Effector memory CD4-positive, alpha-beta T cell (primary cell): ENCODE results near the gene RARS2.
"Not testable (repeated sequence)": the region's sequence is repeated elsewhere in the genome, so short reads cannot be mapped to it uniquely, and the experiment has no call there.

Experiments used
- DNase-seq, 3 donors: peaks; one replicate each; pipeline ENCODE4 v3.0.0-alpha.2; 2020
- H3K27ac ChIP-seq: 2 replicates; pipeline ENCODE4 v1.7.0; 2013; ENCODE audit warnings: mild to moderate bottlenecking, low read length, moderate library complexity; ENCODE audit not compliant: insufficient read depth, poor library complexity, severe bottlenecking
- H3K27me3 ChIP-seq: replicated peaks from 2 replicates; pipeline ENCODE4 v1.7.0; 2013; ENCODE audit warnings: mild to moderate bottlenecking, low read length; ENCODE audit not compliant: insufficient read depth, control insufficient read depth, poor library complexity, severe bottlenecking
- H3K36me3 ChIP-seq: 2 replicates; pipeline ENCODE4 v1.7.0; 2013; ENCODE audit warnings: mild to moderate bottlenecking, low read length, moderate library complexity; ENCODE audit not compliant: control insufficient read depth, insufficient read depth
- H3K4me1 ChIP-seq: 2 replicates; pipeline ENCODE4 v1.7.0; 2013; ENCODE audit warnings: low read length, mild to moderate bottlenecking; ENCODE audit not compliant: control insufficient read depth, insufficient read depth, poor library complexity, severe bottlenecking
- H3K4me3 ChIP-seq: 2 replicates; pipeline ENCODE4 v1.7.0; 2013; ENCODE audit warnings: low read length, low read depth, mild to moderate bottlenecking; ENCODE audit not compliant: insufficient read depth, poor library complexity, severe bottlenecking
- H3K9me3 ChIP-seq: 2 replicates; pipeline ENCODE4 v1.7.0; 2013; ENCODE audit warnings: mild to moderate bottlenecking, low read length, moderate library complexity; ENCODE audit not compliant: control insufficient read depth

The RARS2 gene

DNA sequence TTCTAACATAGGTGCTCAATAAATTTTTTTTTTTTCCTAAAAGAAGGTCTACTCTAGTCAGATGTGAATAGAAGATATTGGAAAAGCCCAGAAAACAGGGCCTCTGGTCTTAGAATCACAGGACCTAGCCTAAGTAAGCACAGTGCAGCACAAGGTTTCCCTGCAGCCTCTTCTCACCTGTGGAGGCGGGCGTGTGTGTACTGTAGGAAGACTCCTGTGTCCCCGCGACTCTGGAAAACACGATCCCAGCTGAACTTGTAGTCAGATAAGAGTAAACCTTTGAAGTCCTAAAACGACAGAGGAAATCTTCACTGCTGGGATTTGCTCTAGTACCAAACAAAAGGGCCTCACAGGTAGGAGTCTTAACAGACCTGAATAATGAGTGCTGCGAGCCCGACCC lies 71.3 kb downstream of the RARS2 start:
- no peak for DNase-seq
- H3K27me3 ChIP-seq: no peaks in the 10 kb centered on the region
- peaks cover 53% of the 10 kb centered on the region for H3K36me3 ChIP-seq
- H3K27ac ChIP-seq: no peak overlapping the region
- no peak overlapping the region for H3K4me3 ChIP-seq
- no peaks in the 10 kb centered on the region for H3K9me3 ChIP-seq
- H3K4me1 ChIP-seq: no peaks in the 10 kb centered on the region

DNA sequence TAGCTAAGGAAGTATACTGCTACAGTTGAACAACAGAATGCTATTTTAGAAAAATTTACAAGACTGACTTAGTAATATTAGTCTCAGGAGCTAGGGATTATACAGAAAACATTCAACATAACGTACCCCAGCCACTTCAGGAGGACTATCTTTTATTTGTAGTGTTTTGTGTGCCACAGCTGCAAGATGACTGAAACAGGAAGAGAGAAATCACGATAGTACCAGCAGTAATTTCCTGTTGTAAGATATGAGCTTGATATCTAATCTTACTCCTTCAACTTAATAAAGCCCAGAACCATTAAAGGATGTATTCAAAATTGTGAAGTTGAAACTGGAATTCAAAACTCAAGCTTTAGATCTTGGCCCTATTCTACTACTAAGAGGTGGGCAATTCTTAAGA lies 75.0 kb downstream of the RARS2 start:
- Histone ChIP-seq H3K4me3 (no peak overlapping the region), H3K27ac (no peak overlapping the region), H3K27me3 (no peaks in the 10 kb centered on the region), H3K36me3 (peaks cover 73% of the 10 kb centered on the region), H3K9me3 (no peaks in the 10 kb centered on the region), H3K4me1 (no peaks in the 10 kb centered on the region)
- DNase-seq: no peak

DNA sequence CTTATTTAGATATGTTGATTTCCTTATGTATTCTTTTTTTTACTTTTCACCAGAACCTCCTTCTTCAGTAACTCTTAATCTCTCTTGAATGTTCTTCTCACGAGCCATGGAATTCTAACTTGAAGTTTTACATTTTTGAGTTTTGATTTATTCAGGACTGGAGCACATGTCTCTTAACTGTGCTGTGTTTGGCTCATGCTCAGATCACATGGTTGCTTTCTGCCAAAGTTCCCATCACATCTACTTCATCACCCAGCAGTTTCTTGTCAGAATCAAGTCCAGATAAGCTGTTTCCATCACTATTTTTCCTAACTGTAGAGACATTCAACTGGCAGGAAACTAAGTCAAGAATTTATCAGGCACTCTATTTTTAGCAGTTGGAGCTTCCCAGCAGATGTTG lies 85.3 kb downstream of the RARS2 start:
- Histone ChIP-seq H3K36me3 (peaks cover 18% of the 10 kb centered on the region), H3K4me1 (peaks cover 4% of the 10 kb centered on the region), H3K27me3 (no peaks in the 10 kb centered on the region), H3K9me3 (no peaks in the 10 kb centered on the region), H3K4me3 (no peak overlapping the region), H3K27ac (no peak overlapping the region)
- no peak for DNase-seq

DNA sequence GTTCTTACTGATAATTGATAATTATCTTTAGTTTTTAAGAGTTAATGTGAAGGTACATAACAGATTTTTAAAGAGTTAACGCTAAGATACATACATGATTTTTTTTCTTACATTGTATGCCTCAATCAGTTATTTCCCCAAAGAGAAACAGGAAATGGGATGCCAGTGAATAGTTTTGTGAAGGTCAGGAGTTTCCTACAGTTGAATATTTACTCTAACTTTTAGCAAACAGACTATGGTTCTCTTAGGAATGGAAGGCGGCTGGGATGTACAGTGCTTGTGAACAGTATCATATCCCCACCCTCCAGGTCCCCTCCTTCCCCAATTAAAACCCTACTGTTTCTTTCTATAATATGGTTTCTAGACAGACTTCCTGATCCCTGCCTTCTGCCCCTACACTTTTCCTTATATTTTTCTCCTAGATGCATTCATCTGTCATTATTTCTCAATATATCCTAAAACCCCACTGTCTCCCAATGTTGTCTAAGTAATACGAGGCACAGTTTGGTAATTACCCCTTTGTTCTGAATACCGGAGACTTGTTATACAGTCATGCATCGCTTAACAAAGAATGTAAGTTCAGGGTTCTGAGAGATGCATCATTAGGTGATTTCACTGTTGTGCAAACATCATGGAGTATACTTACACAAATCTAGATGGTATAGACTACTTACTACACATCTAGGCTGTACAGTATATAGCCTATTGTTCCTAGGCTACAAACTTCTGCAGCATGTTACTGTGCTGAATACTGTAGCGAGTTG lies 87.8 kb downstream of the RARS2 start:
- no peak for DNase-seq
- Histone ChIP-seq H3K27ac (no peak overlapping the region), H3K4me3 (no peak overlapping the region), H3K36me3 (peaks cover 18% of the 10 kb centered on the region), H3K4me1 (peaks cover 4% of the 10 kb centered on the region), H3K27me3 (no peaks in the 10 kb centered on the region), H3K9me3 (no peaks in the 10 kb centered on the region)

DNA sequence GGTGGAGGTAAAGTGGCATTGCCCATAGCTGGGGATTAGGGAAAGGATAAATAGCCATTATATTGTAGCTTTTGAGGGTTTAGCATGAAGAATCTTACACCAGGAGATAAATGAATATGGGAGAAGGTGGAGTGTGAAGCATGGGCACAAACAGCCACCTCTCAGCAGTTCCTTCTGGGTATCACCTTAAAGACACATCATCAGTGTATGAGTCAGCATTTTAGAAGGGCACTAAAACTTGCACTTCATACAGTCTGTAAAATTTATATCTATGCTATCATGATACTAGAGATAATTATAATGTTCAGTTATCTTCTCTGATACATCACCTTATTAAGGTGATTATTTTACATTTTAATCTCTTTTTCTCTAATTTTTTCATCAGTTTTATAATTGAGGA lies 91.7 kb downstream of the RARS2 start:
- no peak overlapping the region for H3K27ac ChIP-seq
- no peak for DNase-seq
- no peaks in the 10 kb centered on the region for H3K9me3 ChIP-seq
- peaks cover 11% of the 10 kb centered on the region for H3K36me3 ChIP-seq
- no peak overlapping the region for H3K4me3 ChIP-seq
- H3K27me3 ChIP-seq: no peaks in the 10 kb centered on the region
- peaks cover 4% of the 10 kb centered on the region for H3K4me1 ChIP-seq

DNA sequence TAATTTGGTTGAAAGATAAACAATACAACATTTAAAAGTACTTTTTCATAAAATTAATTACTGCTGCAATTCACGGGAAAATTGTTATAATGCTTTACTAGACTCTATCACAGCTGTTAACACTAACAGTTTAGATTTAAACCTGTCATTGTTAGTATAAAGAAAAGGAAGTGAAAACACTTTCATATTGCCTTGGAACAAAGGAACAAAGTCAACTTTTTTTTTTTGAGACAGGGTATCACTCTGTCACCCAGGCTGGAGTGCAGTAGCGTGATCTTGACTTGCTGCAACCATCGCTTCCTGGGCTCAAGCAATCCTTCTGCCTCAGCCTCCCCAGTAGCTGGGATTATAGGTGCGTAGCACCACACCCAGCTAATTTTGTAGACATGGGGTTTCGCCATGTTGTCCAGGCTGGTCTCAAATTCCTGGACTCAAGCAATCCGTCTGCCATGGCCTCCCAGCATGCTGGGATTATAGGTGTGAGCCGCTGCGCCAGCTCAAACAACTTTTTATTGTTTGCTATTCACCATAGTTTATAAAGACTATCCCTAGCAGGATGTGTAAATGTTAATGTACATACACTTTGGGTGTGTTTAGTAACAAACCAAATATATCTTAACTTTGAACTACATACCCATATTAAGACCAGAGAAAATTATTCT lies 94.9 kb downstream of the RARS2 start:
- Histone ChIP-seq H3K27me3 (no peaks in the 10 kb centered on the region), H3K4me3 (no peak overlapping the region), H3K36me3 (no peaks in the 10 kb centered on the region), H3K4me1 (no peaks in the 10 kb centered on the region), H3K27ac (no peak overlapping the region), H3K9me3 (no peaks in the 10 kb centered on the region)
- DNase-seq: no peak

DNA sequence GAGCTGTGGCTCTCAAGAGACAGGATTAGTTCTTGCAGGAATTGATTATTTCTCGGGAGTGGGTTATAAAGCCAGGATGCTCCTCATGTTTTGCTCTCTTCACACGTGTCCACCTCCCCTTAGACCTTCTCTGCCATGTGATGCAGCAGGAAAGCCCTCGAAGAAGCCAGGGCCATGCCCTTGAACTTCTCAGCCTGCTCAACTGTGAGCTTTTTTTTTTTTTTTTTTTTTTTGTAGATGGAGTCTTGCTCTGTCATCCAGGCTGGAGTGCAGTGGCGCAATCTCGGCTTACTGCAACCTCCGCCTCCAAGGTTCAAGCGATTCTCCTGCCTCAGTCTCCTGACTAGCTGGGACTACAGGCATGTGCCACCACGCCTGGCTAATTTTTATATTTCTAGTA lies 100.5 kb downstream of the RARS2 start:
- not testable (repeated sequence) for H3K4me3 ChIP-seq, H3K4me1 ChIP-seq, H3K36me3 ChIP-seq, DNase-seq, H3K27ac ChIP-seq, H3K27me3 ChIP-seq, H3K9me3 ChIP-seq

DNA sequence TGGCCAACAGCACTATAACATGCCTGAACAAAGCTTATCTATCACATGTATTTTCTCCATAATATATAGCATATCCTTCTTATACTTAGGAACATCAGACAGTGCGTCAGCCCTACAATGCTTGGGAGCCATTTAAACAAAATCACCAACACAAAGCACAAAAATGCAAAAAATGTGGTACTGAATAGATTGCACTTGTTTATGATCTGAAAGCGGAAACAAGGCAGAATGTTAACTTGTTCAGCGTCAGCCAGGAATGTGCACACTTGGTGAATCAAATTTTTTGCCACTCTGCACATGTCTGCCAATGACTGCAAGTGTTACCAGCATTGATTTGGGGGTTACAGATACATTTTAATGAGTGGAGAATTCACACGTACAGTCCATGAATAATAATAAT lies 102.2 kb downstream of the RARS2 start:
- Histone ChIP-seq H3K36me3 (no peaks in the 10 kb centered on the region), H3K4me3 (no peak overlapping the region), H3K9me3 (no peaks in the 10 kb centered on the region), H3K4me1 (no peaks in the 10 kb centered on the region), H3K27me3 (no peaks in the 10 kb centered on the region), H3K27ac (no peak overlapping the region)
- DNase-seq: no peak

DNA sequence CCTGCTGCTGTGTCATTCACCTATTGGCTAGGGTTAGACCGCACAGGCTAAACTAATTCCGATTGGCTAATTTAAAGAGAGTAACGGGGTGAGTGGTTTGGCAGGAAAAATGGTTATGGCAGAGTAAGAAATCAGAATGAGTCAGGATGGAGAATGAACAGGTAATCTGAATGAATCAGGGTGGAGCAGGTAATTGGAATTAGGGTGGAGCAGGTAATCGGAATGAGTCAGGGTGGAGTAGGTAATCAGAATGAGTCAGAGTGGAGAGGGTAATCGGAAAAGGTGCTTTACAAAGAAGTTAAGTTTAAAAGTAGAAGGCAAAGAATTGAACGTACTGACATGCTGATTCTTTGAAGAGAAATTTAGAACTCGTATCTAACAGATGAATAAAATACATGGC lies 105.3 kb downstream of the RARS2 start:
- Histone ChIP-seq H3K9me3 (no peaks in the 10 kb centered on the region), H3K4me1 (no peaks in the 10 kb centered on the region), H3K36me3 (no peaks in the 10 kb centered on the region), H3K4me3 (no peak overlapping the region), H3K27ac (no peak overlapping the region), H3K27me3 (no peaks in the 10 kb centered on the region)
- no peak for DNase-seq

DNA sequence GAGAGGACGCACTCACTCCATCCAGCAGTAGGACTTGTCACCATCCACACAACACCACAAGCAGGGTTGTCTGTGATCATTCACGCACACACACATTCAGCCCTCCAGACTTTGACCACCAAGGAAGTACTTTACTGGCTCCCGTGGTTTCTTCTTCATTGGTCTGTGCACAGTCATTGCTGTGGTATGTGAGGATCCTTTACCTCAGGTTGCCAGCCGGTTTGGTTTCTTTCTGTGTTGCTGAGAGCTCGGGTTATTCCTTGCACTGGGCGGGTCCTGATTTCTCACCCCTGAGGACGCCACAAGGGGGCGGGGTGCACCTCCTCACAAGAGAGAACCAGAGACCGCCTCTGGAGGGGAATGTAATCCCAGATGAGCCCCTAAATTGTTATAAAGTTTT lies 105.9 kb downstream of the RARS2 start:
- Histone ChIP-seq H3K36me3 (no peaks in the 10 kb centered on the region), H3K9me3 (no peaks in the 10 kb centered on the region), H3K27me3 (no peaks in the 10 kb centered on the region), H3K27ac (no peak overlapping the region), H3K4me1 (no peaks in the 10 kb centered on the region), H3K4me3 (no peak overlapping the region)
- DNase-seq: no peak
